Upper lobe of left lung (tissue), 4 donors: ENCODE data around the gene ANKS1B.

Source experiments
- EP300 ChIP-seq, 4 donors: sonication (generic); formaldehyde crosslinking; IDR thresholded peaks; one replicate each; pipeline ENCODE4 v1.5.1; 2017; ENCODE audit warnings: antibody characterized with exemption in 4 of 4, control low read depth in 2 of 4
- POLR2A ChIP-seq, 4 donors: fragments of 450-650 bp; IDR thresholded peaks; one replicate each; pipeline ENCODE4 v1.5.1; 2016 to 2017; ENCODE audit warnings: antibody characterized with exemption in 4 of 4, mild to moderate bottlenecking in 2 of 4
- TF ChIP-seq, protein P1 (sequence below), 6 experiments: fragments of 450-650 bp in 4 of 6; fragments of 200-600 bp in 2 of 6; sonication (generic) in 2 of 6; IDR thresholded peaks; one replicate each; pipeline ENCODE4 v1.5.1; 2016 to 2019; ENCODE audit warnings: antibody characterized with exemption in 6 of 6

DNA sequence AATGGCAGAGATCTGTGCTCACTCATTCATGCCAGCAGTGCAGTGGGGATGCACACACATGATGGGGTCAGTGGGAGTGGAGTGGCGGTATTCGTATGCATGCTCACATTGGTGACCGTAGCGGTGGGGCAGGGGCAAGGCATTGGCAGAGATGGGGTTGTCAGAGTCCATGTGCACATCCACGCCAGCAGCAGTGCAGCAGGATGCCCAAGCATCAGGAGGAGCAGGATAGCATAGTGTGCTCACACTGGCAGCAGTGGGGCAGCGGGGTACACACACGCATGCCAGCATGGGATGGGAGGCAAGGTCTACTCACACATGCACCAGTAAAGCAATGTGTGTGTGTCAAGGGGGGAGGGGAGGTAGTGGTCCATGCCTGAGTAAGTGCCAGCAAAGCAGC is 426.6 kb downstream of the ANKS1B start:
- TF ChIP-seq POLR2A (IDR thresholded peaks at IDR 0.05) = no peak
- TF ChIP-seq, protein P1, sequence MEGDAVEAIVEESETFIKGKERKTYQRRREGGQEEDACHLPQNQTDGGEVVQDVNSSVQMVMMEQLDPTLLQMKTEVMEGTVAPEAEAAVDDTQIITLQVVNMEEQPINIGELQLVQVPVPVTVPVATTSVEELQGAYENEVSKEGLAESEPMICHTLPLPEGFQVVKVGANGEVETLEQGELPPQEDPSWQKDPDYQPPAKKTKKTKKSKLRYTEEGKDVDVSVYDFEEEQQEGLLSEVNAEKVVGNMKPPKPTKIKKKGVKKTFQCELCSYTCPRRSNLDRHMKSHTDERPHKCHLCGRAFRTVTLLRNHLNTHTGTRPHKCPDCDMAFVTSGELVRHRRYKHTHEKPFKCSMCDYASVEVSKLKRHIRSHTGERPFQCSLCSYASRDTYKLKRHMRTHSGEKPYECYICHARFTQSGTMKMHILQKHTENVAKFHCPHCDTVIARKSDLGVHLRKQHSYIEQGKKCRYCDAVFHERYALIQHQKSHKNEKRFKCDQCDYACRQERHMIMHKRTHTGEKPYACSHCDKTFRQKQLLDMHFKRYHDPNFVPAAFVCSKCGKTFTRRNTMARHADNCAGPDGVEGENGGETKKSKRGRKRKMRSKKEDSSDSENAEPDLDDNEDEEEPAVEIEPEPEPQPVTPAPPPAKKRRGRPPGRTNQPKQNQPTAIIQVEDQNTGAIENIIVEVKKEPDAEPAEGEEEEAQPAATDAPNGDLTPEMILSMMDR (IDR thresholded peaks at IDR 0.05) = no peak
- no peak for TF ChIP-seq EP300 (IDR thresholded peaks at IDR 0.05)
